ENCODE results near the gene FASTKD2. TPM values are rescaled to one million over a fixed set of nuclear protein-coding genes. Genes with fewer than 3 reads are reported as not detected.
A peak's percentile ranks its signal among the peaks of the same experiment; 100 is the strongest.

Gene FASTKD2
- total RNA-seq, 1 donor from 2014 or later = 32.1 TPM

GRCh38 chr2:206792645-206793044 lies 27.2 kb downstream of the FASTKD2 start:
- peak overlapping the region; percentile 79 for H3K27ac Mint-ChIP-seq
- peaks cover 13% of the 10 kb centered on the region for H3K36me3 Mint-ChIP-seq

GRCh38 chr2:206797376-206797775 lies 32.0 kb downstream of the FASTKD2 start:
- Mint-ChIP-seq H3K9me3 (no peaks in the 10 kb centered on the region), H3K4me1 (ENCODE audit: unreplicated experiment) (peaks cover 15% of the 10 kb centered on the region), H3K27me3 (no peaks in the 10 kb centered on the region), H3K27ac (no peak overlapping the region), H3K4me3 (no peak overlapping the region), H3K36me3 (no peaks in the 10 kb centered on the region)
- no peak for TF ChIP-seq CTCF (conservative IDR thresholded peaks at IDR 0.05)
- no peak for DNase-seq (ENCODE audit: extremely low spot score, unreplicated experiment)

More at GRCh38 chr2:206792645-206793044, 27.2 kb downstream of the FASTKD2 start:
- H3K9me3 Mint-ChIP-seq = no peaks in the 10 kb centered on the region
- no peaks in the 10 kb centered on the region for H3K27me3 Mint-ChIP-seq
- DNase-seq (ENCODE audit: extremely low spot score, unreplicated experiment) = no peak
- peak overlapping the region; percentile 46 for H3K4me3 Mint-ChIP-seq
- H3K4me1 Mint-ChIP-seq (ENCODE audit: unreplicated experiment) = no peaks in the 10 kb centered on the region
- no peak for TF ChIP-seq CTCF (conservative IDR thresholded peaks at IDR 0.05)

GRCh38 chr2:206798000-206798399 lies 32.6 kb downstream of the FASTKD2 start:
- H3K27me3 Mint-ChIP-seq = no peaks in the 10 kb centered on the region
- H3K9me3 Mint-ChIP-seq = no peaks in the 10 kb centered on the region
- no peak overlapping the region for H3K4me3 Mint-ChIP-seq
- peak overlapping the region; percentile 6 for H3K27ac Mint-ChIP-seq
- no peak for TF ChIP-seq CTCF (conservative IDR thresholded peaks at IDR 0.05)
- no peak for DNase-seq (ENCODE audit: extremely low spot score, unreplicated experiment)
- peaks cover 15% of the 10 kb centered on the region for H3K4me1 Mint-ChIP-seq (ENCODE audit: unreplicated experiment)
- no peaks in the 10 kb centered on the region for H3K36me3 Mint-ChIP-seq

GRCh38 chr2:206799083-206799482 lies 33.7 kb downstream of the FASTKD2 start:
- no peak overlapping the region for H3K4me3 Mint-ChIP-seq
- no peaks in the 10 kb centered on the region for H3K27me3 Mint-ChIP-seq
- no peaks in the 10 kb centered on the region for H3K9me3 Mint-ChIP-seq
- H3K27ac Mint-ChIP-seq = no peak overlapping the region
- H3K4me1 Mint-ChIP-seq (ENCODE audit: unreplicated experiment) = peaks cover 15% of the 10 kb centered on the region
- no peak for DNase-seq (ENCODE audit: extremely low spot score, unreplicated experiment)
- TF ChIP-seq CTCF (conservative IDR thresholded peaks at IDR 0.05) = no peak
- no peaks in the 10 kb centered on the region for H3K36me3 Mint-ChIP-seq

- DNase-seq (ENCODE audit: extremely low spot score, unreplicated experiment) = no peak
- H3K27me3 Mint-ChIP-seq = no peaks in the 10 kb centered on the region
- H3K4me1 Mint-ChIP-seq (ENCODE audit: unreplicated experiment) = peaks cover 17% of the 10 kb centered on the region
- H3K9me3 Mint-ChIP-seq = no peaks in the 10 kb centered on the region
- H3K36me3 Mint-ChIP-seq = no peaks in the 10 kb centered on the region
- H3K27ac Mint-ChIP-seq = peak overlapping the region; percentile 3
- H3K4me3 Mint-ChIP-seq = no peak overlapping the region
- TF ChIP-seq CTCF (conservative IDR thresholded peaks at IDR 0.05) = peak; percentile 88
Observed at GRCh38 chr2:206800506-206801417, 35.4 kb downstream of the FASTKD2 start.

Measured in type B pancreatic cell (in vitro differentiated cells).